GM13976 (cell line): Measurements from ENCODE around the gene ELMO1.

Experiments
- DNase-seq: peaks from one replicate; pipeline ENCODE4 v3.0.0; 2012; ENCODE audit warnings: low spot score
- CTCF ChIP-seq: IDR thresholded peaks from 2 replicates; pipeline ENCODE4 v1.5.1; 2012; ENCODE audit warnings: borderline replicate concordance, mild to moderate bottlenecking; ENCODE audit not compliant: insufficient read depth; ENCODE audit errors: extremely low read depth, missing control alignments, control extremely low read depth
- in situ Hi-C: fragments of 300-500 bp; cut with MboI; formaldehyde crosslinking; loops from one replicate; pipeline ENCODE4 v1.12.0; 2022; ENCODE audit warnings: low sequenced_read_pairs, mixed read lengths, inconsistent platforms; ENCODE audit not compliant: unreplicated experiment

The ELMO1 gene

GRCh38 chr7:37180828-37181549 is 267.7 kb downstream of the ELMO1 start:
- no peak for DNase-seq
- in situ Hi-C loops, result loop anchor here (25.0 kb wide), 2 partner anchors 194 to 519 kb away; no protein-coding TSS in a partner anchor
- TF ChIP-seq CTCF, result no peak

- TF ChIP-seq CTCF, result no peak
- no peak for DNase-seq
- in situ Hi-C loops, result loop anchor here (25.0 kb wide), 2 partner anchors 189 to 514 kb away; no protein-coding TSS in a partner anchor
Measured at GRCh38 chr7:37176079-37176478, 272.6 kb downstream of the ELMO1 start.

- no peak for TF ChIP-seq CTCF
- DNase-seq, result no peak
- in situ Hi-C loops, result no loop called here
Measured at GRCh38 chr7:37174460-37174859, 274.2 kb downstream of the ELMO1 start.

GRCh38 chr7:37173670-37174069 is 275.0 kb downstream of the ELMO1 start:
- in situ Hi-C loops, result no loop called here
- no peak for DNase-seq
- TF ChIP-seq CTCF, result no peak

- no peak for DNase-seq
- TF ChIP-seq CTCF, result no peak
- in situ Hi-C loops, result no loop called here
Measured at GRCh38 chr7:37162106-37162505, 286.6 kb downstream of the ELMO1 start.

- no peak for TF ChIP-seq CTCF
- in situ Hi-C loops, result no loop called here
- no peak for DNase-seq
Measured at GRCh38 chr7:37160656-37161055, 288.0 kb downstream of the ELMO1 start.
